ENCODE data around the gene PTPRE.
A peak's percentile ranks its signal among the peaks of the same experiment; 100 is the strongest.
"Not testable (repeated sequence)": the region's sequence is repeated elsewhere in the genome, so short reads cannot be mapped to it uniquely, and the experiment has no call there.

The PTPRE gene

DNA sequence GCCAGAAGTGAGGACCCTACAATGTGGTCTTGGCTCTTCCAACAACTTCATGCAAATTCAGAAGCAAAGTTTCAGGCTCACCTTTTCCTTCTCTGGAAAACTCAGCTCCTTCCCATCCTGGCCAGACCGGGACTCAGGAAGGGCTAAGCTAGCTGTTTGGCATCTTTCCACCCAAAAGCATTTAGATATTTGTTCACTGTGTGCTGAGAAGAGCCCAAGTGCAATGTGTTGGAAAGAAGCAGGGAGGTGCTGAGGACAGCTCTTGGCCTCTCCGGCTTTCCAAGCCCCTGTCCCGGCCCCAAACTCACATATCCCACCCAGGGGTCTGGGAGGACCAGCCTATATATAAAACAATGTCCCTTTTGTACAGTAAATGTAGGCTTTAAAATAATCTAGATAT lies 174.8 kb downstream of the PTPRE start:
- no peak for DNase-seq

DNA sequence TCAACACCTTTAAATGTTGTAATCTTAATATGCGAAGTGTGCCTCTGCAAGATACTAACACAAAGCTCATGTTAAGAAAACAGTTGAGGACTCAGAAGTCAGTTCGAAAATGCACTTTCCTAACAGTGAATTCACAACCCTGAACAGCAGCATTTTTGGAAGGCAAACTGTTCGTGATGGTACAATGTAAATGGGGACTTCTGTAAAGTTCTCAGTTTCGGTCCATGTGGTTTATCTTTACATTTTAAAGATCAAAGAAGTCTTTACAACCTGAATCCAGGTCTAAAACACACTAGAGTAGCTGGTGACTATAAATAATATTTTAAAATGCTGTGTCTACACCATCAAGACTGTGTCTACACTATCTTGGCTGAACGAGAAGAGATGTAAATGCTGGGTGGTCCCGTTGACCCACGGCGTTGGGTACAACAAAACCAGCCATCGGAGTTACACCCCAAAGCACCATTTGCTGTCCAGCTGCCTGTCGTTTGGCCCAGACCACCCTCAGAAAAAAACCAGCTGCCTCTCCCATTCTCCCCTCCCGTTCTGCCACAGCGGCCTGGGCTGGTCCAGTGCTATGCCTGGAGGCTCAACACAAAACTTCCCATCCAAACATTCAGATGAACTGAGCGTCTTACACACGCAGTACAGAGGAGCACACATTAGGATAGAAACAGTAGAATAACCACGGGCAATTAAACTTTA lies 176.4 kb downstream of the PTPRE start:
- DNase-seq: no peak

DNA sequence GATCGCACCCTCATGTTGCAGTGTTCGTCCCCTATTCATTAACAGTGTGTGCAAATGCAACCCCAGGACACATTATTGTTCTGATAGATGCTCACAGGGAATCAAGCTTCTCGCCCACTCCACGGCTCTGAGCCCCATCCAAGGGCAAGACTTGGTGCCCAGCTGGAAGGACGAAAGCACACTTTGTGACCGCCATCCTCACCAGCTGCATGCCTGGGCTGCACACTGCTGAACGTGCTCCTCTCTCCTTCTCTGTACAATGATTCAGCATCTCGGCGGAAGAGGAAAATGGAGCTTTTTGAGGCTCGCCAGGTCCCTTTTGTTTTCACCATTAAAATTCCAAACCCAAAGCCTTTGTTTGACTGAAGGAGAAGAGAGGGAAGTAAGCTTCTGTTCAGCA lies 177.5 kb downstream of the PTPRE start:
- no peak for DNase-seq

DNA sequence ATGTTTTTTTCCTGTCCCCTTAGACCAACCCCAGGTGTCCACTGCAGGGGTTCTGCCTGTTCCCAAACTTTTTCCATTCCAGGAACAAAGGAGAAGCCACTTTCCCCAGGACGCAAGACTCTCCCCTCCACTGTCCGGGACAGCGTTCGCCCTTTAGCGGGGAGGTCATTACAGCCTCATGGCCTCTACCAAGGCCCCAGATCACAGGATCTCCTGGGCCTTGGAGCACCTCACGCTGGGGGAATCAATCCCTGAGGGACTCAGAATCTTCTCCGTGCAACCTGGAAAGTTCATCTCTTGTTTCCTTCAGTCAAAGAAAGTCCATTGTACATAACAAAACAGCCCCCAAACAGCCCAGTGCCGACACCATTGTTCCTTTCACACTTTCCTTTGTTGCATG lies 178.1 kb downstream of the PTPRE start:
- DNase-seq: no peak

DNA sequence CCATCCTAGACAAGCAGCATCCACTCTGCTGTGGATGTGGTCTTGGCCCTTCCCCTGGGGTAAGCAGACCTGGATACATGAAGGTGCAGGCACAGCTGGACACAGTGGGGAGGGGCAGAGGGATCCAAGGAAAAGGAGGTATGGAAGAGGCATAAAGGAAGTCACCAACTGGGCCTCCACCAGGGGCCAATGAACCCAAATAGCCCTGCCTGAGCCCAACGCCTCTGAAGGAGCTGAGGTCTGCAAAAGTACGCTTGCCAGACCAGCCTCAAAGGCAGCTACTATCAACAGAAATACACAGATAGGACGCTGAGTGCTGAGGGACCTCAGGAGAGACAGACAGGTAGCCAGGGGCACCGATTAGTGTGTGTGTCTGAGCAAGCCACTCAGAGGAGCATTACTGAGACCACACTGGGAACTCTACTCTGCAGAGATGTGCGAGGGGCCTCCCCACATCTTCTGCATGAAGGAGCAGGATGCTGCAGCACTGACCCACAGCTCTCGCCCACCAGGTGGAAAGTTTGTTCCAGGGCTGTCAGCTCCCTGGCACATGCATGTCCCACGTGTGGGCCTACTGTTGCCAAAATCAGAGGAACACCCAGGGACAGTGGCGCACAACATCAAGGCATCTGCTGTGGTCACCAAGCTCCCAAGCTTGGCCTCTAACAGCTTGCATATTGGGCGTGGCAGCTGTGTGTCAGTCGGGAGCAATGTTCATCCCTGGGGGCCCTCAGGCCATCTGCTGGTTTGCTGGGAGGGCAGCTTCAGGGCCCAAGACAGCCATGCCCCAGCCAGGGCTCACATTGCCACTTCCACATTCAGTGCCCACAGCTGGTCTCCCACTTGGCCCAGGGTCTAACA lies 179.3 kb downstream of the PTPRE start:
- DNase-seq: peak; percentile 18

DNA sequence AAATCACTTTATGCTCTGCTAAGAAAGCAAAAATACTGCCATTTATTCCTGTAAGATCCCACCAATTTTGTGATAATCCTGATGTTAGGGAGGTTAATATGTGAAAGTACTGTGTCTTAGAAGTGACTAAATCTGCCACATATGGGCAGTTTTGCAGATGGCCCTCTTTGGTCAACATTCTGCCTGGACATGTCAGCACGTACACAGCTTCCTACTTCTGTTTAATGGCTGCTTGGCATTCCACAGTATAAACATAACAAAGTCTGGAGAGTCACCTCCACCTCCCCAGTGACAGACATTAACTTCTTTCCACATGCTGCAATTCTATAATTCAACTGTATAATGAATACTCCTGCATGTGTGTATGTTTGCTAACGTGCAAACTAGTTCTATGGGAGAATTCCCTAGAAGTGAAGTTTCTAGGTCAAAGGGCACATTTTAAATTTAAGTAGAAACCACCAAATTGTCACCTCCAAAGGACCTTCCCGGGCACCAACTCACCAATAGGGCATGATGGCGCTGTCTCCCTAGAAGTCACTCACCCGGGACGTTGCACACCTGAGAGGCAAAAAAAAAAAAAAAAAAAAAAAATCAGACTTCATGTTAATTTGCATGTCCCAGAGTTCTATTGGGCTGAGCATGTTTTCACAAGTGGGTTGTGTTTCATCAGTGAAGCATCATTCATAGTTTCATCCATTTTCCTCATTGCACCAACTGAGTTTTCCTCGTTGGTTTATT lies 180.4 kb downstream of the PTPRE start:
- no peak for DNase-seq

DNA sequence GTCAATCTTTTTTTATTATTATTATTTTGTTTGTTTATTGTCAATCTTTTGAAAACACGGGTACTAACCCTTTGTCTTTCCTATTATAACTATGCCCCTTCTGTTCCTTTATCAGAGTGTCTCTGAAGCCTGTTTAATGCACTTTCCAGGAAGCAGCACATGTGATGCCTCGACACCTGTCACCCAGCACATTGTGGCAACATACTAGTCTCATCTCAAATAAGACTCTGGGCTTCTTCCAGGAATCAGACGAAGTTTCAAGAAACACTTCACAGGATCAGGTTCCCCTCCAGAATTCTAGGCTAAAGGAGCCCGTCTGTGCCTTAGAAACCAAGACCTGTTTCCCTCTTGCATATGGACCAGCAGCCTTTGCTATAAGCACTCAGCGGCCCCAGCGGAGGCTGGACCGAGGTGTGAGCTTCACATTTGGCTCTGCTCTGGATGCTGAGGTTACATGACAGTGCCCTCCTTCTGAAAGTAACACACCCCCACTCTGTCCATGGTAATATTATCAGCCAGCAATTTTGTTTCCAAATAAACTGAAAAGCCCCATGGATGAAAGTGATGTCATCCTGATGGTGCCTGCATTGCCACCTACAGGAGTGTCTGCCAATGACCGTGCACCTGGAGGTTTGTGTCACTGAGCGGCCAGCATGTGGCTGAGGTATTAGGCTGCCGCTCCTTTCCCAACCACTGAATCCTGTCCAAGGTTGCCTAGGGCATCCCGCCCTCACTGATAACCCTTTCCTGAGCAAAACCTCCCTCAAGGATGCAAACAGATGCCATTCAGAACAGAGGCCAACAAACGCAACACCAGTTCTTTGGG lies 181.2 kb downstream of the PTPRE start:
- DNase-seq: no peak

DNA sequence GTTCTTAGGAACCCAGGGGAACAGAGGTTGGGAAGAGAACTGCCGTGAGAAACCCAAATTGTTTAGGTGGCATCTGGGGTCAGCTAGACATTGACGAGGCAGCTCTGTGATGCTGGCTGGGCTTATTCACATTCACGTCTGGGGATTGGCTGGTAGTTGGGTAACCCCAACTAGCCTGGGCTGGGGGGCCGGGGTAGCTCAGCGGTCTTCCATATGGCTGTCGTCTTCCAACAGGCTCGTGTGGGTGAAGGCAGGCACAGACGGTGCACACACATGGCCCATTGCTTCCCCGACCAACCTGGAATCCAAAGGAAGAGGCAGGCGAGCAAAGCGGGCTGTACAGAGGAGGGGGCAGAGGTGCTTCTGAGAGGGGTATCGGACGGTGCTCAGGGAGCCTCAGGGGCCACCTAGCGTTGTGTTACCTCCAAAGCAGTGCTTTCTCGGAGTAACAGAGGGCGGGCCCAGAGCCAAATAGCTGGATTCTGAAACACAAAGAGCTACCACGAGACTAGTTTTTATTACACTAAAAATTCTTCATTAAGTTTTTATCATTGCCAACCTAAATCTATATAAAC lies 184.8 kb downstream of the PTPRE start:
- no peak for DNase-seq

DNA sequence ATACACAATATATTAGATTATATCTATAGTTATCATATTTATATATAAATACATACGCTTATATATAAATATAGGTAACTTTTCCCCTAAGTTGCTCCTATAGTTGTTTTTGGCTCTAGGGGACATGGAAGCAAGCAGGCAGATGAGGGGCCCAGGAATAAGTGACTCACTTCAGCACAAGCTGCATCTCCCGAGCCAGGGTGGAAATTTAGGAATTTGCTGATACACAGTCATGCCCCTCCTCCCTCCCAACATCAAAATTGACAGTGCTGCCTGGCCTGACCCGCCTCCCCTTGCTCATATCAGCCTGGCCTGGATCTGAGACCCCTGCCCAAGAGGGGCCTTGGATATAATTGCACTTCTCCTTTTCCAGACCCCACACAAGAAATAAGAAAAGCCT lies 185.6 kb downstream of the PTPRE start:
- DNase-seq: peak; percentile 38

DNA sequence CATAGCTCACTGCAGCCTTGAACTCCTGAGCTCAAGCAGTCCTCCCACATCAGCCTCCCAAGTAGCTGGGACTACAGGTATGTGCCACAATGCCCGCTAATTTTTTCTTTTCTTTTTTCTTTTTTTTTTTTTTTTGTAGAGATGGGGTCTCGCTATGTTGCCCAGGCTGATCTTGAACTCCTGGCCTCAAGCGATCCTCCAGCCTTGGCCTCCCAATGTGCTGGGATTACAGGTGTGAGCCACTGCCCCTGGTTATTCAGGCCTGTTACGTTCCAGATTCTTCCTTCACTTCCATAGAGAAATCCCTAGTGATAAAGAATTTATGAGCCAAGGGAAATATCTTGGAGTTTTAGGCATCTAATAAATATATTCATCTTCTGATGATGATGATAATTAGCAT lies 187.7 kb downstream of the PTPRE start:
- not testable (repeated sequence) for DNase-seq

DNA sequence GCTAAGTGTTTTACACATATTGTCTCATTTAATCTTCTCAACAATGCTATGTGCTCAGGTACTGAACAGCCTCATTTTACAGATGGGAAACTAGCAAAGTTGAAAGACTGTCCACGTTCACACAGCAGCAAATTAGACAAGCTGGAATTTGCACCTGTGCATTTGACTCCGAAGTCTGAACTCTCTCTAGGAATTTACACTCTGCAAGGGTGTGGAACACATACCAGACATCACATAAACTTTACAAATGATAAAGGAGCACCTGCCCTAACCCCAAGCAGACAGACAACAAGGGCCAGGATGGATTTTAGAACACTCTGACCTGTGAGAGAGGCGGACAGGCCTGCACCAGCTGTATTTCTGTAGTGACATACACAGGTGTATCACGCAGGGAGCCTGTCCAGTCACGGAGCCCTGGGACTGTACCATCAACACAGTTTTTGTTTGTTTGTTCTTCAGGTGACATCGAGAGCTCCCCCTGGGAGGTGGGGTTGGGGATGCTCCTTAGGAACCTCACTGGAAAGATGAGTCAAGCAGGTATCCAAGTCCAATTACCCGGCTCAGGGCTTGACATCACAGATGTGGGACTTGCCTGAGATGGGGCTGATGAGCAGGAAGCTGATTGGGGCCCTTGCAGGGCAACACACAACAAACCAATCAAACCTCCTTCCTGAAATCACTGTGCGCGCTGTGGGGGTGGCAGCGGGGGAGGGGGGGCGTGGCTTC lies 188.3 kb downstream of the PTPRE start:
- DNase-seq: no peak

DNA sequence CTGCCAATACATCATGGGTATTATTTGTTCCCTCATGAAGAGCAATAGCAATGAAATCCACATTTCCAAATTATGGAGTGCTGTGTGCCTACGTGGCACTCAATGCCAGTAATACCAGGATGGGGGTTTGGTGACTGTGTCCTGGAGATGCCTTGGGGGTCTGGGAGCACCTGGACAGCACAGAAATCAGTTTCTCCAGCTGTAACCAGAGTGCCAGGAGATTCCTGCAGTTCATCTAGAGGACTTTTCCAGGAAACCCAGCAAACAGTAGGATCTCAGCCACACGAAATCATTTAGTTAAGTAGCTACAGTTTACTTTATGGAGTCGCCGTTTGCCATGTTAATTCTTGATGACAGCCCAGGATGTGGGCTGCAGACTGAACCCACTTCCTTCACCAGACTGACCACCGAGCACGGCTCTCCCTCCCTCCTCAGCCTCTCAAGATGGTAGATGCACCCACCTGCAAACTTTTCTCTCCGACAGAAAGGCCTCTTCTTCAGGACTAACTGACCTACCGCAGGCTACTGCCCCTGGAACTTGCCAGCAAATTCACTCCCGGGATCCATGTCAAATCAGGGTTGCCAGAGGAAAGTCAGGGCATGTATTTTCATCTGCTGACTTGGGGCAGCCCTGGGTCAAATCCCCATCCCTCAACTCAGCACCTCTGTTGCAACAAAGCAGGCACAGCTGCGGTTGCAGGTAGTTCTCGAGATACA lies 189.0 kb downstream of the PTPRE start:
- DNase-seq: no peak

DNA sequence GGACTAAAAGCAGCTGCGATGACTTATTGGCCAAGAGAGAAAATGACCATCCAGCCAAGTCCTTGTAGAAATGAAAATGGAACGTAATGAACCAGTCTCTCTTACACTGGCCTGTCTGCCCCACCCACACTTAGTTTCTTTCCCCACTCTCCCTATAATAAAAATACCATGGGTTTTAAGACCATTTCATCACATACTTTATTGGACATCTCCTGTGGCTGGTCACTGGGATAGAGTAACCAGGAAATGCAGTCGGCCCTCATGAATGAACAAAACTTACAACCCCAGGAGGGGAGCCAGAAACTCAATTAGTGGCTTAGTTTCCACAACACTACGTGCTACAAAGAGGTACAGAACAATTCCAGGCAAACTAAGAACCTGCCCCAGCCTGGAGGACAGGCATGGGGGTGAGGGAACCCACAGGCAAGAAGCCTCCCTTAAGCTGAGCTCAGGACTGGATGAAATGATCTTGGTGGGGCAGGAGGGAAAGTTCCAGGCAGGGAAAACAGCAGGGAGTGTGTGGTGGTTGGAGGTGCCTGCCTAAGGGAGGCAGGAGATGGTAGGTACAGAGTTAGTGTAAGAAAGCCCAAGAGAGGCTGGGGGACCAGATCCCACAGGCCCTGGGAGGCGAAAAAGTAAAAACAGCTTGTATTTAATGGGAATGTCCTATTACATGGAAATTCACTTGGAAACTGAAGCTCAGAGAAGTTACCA lies 189.7 kb downstream of the PTPRE start:
- peak; percentile 21 for DNase-seq

DNA sequence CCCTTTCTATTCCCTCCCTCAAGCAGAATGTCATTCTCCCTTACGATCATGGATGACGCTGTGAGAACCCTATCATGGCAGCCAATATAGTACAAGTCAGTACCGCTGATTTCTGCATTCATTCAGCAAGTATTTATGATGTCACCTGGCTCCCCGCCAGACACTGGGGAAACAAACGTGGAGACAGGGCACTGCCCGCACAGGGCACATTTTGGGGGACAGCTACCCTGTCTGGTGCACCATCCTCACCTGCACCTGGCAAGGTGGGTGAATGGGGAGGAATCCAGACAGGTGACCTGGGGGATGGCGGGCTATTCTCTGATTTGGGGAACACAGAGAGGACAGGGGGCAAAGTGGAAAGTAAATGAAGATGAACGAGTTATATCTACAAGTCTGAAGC lies 190.9 kb downstream of the PTPRE start:
- DNase-seq: peak; percentile 33

DNA sequence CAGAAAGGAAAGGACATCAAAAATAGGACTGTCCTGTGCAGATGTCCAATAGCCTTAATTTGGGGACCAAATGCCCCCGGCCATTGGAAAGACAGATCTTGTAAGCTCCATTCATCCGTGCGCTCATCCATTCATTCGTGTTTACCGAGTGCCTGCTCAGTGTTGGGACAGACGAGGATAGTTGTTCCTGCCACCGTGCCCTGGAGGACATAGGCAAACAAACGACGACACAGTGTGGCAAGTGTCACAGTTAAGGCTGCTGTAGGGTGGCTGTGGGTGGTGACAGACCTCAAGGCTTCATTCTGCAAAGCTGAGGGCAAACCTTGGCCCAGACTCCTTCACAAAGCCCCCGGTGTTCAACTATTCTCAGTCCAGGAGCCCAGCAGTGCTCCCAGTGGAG lies 191.7 kb downstream of the PTPRE start:
- no peak for DNase-seq

DNA sequence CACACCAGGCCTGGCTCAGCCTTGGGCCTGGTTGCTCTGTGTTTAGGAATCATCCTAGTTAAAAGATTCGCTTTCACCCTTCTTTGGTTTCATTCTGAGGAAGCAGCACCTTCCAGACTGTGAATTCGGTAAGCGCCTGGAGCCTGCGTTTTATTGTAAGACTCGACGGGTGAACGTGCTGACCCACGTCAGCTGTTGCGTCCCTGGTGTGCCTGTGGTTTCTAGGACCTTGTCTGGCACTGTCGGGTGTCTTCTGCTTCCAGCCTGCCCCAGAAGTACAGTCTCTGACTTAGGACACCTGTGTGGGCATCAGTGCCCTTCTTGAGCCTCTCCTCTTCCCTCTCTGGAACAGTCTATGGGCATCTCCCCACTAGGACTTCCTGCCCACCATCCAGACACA lies 193.0 kb downstream of the PTPRE start:
- no peak for DNase-seq

DNA sequence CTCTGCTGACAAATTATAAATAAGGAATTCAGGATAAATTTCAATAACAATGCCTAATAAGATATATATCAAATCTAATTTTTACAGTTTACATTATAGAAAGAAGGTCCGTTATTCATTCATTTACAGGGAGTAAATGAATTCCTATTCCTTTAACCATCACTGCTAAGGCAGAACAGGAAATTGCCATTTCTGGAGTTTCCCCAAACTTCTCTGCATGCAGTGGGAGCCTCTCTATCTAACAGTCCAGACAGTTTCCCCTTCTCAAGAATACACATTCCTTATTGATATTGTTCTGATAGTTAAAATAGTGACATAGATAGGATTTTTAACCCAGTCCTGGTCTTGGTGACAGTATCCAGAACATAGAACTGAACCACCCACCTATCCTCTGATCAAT lies 195.0 kb downstream of the PTPRE start:
- DNase-seq: no peak

DNA sequence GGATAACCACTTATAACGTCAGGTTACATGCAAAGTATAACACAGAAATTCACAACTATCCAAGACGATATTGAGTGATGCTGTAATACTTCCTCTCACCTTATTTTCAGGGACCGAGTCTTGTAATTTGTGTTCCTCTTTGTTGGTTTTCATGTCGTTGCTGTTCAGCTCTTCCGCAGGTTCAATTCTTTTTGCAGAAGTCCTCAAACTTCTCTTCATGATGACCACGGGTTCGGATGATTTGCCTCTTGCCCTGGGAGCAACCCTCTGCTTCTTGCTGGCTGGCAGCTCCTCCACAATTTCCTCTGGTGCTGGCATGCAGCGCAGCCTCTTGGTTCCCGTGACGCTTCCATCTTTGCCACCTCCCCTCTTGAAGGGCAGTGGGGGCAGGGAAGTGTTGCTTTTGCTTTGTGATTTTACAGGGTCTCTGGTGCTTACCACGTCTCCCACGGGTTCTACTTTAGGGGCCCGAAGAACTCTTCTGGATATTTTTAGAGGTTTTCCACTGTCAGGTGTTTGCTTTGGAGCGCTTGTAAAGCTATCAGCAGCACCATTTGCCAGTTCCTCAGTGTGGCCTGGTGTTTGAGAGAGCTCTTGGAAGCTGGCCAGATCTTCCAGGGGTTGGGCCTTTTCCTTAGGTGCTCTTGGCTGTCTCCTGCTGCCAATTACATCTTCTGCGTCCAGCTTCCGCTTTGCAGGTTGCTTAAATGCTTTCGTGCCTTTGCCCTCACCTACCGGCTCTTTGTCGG lies 195.8 kb downstream of the PTPRE start:
- DNase-seq: no peak

DNA sequence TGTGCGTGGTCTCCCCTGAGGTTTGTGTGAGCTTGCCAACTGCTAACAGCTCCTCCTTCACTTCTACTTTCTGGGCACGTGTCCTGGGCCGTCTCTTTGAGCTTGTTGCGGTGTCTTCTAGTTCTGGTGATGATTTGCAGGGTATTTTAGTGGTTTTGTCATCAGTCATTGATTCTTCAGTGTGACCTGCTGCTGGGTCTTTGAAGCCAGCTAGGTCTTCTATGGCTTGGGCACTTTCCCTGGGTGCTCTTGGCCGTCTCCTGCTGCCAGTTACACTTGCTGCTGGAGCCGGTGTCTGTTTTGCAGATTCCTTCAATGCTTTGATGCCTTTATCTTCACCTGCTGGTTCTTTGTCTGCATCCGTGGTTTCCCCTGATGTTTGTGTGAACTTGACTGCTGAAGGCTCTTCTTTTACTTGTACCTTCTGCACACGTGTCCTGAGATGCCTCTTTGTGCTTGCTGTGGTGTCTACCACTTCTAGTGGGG lies 196.4 kb downstream of the PTPRE start:
- DNase-seq: no peak

All from EL (cell line).